Erythroblast (primary cell): ENCODE data around the gene SLC7A14.

ENCODE experiments used
- GATA1 ChIP-seq: IDR thresholded peaks from 2 replicates; pipeline ENCODE4 v1.6.1; 2011; ENCODE audit warnings: low read depth, mild to moderate bottlenecking, control low read depth, low read length, moderate library complexity
- POLR2A ChIP-seq: IDR thresholded peaks from 2 replicates; pipeline ENCODE4 v1.6.1; 2011; ENCODE audit warnings: mild to moderate bottlenecking, low read length

DNA sequence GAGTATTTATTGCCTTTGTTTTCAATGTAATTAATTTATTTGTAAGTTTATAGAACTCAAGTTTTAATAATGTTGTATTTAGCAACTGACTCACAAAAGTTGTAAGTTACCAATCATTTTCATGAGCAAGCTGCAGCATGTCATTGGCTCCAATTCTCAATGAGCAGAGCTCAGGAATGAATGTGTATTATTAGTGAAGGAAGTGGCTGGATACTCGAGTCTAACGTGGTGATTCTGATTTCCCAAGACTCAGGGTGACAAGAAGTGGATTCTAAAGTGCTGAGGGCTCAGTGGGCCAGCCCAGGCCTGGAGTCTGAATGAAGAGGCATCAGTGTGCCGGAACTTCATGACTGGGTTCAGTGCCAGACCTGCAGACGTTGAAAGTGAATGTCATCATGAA, 127.6 kb downstream of the SLC7A14 start:
- TF ChIP-seq POLR2A, result no peak
- TF ChIP-seq GATA1, result no peak
